PC-3 (cell line): ENCODE results near the gene RAB14. TPM values are rescaled to one million over a fixed set of nuclear protein-coding genes. Genes with fewer than 3 reads are reported as not detected.

Experiments used
- ATAC-seq: fragments of 200-7000 bp; cut with Tn5 transposase; 2 replicates; pipeline ENCODE4 v1.9.1; 2020; ENCODE audit warnings: mild to moderate bottlenecking, moderate library complexity
- BruUV-seq: library from RNA; stranded (reverse); fragments of 400-500 nt; replicated peaks from 2 replicates; lab custom pipeline; 2021; lab: Mats Ljungman, UMichigan
- CTCF ChIA-PET: fragments of 300-600 bp; sonication (Branson Sonifier 250); formaldehyde crosslinking; loops from one replicate; lab custom pipeline; 2022; ENCODE audit warnings: antibody characterized with exemption; lab: Charles Lee
- POLR2A ChIA-PET: fragments of 300-600 bp; sonication (Branson Sonifier 250); formaldehyde crosslinking; loops from one replicate; lab custom pipeline; 2022; ENCODE audit warnings: antibody characterized with exemption; ENCODE audit not compliant: unreplicated experiment; lab: Charles Lee
- DNase-seq: peaks from one replicate; pipeline ENCODE4 v3.0.0-alpha.2; 2015
- H2AFZ ChIP-seq: fragments of 300-600 bp; sonication (generic); 2 replicates; pipeline ENCODE4 v1.6.0; 2016; ENCODE audit warnings: antibody characterized with exemption, low read length
- H3F3A ChIP-seq: fragments of 300-600 bp; sonication (generic); one replicate; pipeline ENCODE4 v1.6.0; 2017; ENCODE audit warnings: antibody characterized with exemption, low read length, control low read depth, mild to moderate bottlenecking; ENCODE audit not compliant: unreplicated experiment
- H3K27ac ChIP-seq: fragments of 300-600 bp; sonication (generic); 2 replicates; pipeline ENCODE4 v1.5.1; 2016; ENCODE audit warnings: mild to moderate bottlenecking, low read length
- H3K27me3 ChIP-seq: fragments of 300-600 bp; sonication (generic); 2 replicates; pipeline ENCODE4 v1.6.1; 2016; ENCODE audit warnings: low read length, mixed read lengths
- H3K36me3 ChIP-seq: fragments of 300-600 bp; sonication (generic); 2 replicates; pipeline ENCODE4 v1.6.1; 2016; ENCODE audit warnings: low read depth, mixed run types, low read length, mixed read lengths
- H3K4me1 ChIP-seq: fragments of 300-600 bp; sonication (generic); 2 replicates; pipeline ENCODE4 v1.5.1; 2016; ENCODE audit warnings: low read length; ENCODE audit not compliant: insufficient read depth
- H3K4me2 ChIP-seq: fragments of 300-600 bp; sonication (generic); 2 replicates; pipeline ENCODE4 v1.6.0; 2016; ENCODE audit warnings: low read length
- H3K4me3 ChIP-seq: fragments of 300-600 bp; sonication (generic); 2 replicates; pipeline ENCODE4 v1.5.1; 2016; ENCODE audit warnings: mild to moderate bottlenecking, low read length, mixed read lengths
- H3K79me2 ChIP-seq: fragments of 300-600 bp; sonication (generic); 2 replicates; pipeline ENCODE4 v1.6.1; 2017; ENCODE audit warnings: low read length, mixed read lengths
- H3K9ac ChIP-seq: fragments of 300-600 bp; sonication (generic); 2 replicates; pipeline ENCODE4 v1.6.0; 2016; ENCODE audit warnings: mild to moderate bottlenecking, low read length
- H3K9me2 ChIP-seq: fragments of 300-600 bp; sonication (generic); replicated peaks from 2 replicates; pipeline ENCODE4 v1.6.1; 2016; ENCODE audit warnings: mixed run types, low read length, mixed read lengths
- H3K9me3 ChIP-seq: fragments of 300-600 bp; sonication (generic); 2 replicates; pipeline ENCODE4 v1.6.1; 2016; ENCODE audit warnings: low read length, mixed read lengths
- H4K20me1 ChIP-seq: fragments of 300-600 bp; sonication (generic); 2 replicates; pipeline ENCODE4 v1.6.1; 2016; ENCODE audit warnings: low read length, mixed read lengths
- EZH2 ChIP-seq: fragments of 300-600 bp; sonication (generic); IDR thresholded peaks from one replicate; pipeline ENCODE4 v1.6.1; 2017; ENCODE audit warnings: antibody characterized with exemption, mild to moderate bottlenecking, low read length; ENCODE audit not compliant: unreplicated experiment
- EZH2phosphoT487 ChIP-seq: fragments of 300-600 bp; sonication (generic); IDR thresholded peaks from 2 replicates; pipeline ENCODE4 v1.6.1; 2018; ENCODE audit warnings: mild to moderate bottlenecking, antibody characterized with exemption, low read length, borderline replicate concordance
- intact Hi-C: fragments of 100-400 bp; cut with micrococcal nuclease; formaldehyde crosslinking; loops from 2 replicates; pipeline ENCODE4 v1.9.0; 2023
- total RNA-seq: library from RNA; depleted of rRNA; stranded (reverse); fragments of >200 nt; gene quantifications from 2 replicates; pipeline ENCODE4 v1.2.3, GENCODE V29; 2014
- TF ChIP-seq, protein P1 (sequence below): fragments of 300-600 bp; sonication (generic); conservative IDR thresholded peaks from 2 replicates; pipeline ENCODE4 v1.5.1; 2017; ENCODE audit warnings: antibody characterized with exemption, low read depth, mild to moderate bottlenecking, low read length

RAB14 gene
- total RNA-seq, 1 experiment from 2014 or later, result 13.8 TPM

DNA sequence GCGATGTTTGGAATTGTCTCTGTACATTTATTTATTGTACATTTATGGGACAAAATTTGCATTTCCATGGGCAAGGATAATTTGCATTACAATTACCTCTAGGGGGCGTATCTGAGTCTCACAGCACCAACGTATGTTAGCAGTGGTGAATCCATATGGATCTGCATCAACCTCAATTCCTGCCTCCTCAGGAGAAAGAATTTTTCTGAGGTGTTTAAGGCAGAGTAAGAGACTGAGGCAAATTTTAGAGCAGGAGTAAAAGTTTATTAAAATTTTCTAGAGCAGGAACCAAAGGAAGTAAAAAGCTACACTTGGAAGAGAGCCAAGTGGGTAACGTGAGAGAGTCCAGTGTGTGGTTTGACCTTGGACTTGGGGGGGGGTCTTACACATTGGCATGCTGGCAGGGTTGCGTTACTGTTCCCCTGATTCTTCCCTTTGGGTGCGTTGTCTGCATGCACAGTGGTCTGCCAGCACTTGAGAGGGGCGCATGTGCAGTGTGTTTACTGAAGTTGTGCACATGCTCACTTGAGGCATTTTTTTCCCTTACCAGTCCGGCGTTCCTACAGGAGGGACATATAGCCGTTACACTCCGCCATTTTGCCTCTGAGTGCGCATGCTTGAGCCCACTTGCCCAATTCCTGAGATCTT, 21.0 kb upstream of the RAB14 start:
- no peak for ATAC-seq
- no peaks in the 10 kb centered on the region for H3F3A ChIP-seq
- ChIA-PET POLR2A (no interaction called here), CTCF (no interaction called here)
- H3K4me3 ChIP-seq, result no peak overlapping the region
- H3K79me2 ChIP-seq, result no peaks in the 10 kb centered on the region
- H3K27ac ChIP-seq, result no peak overlapping the region
- no peak overlapping the region for H2AFZ ChIP-seq
- no peak overlapping the region for H3K9ac ChIP-seq
- BruUV-seq, result no TSS peak
- H3K36me3 ChIP-seq, result no peaks in the 10 kb centered on the region
- intact Hi-C loops, result loop anchor here (5.0 kb wide), 1 partner anchor 45 kb away; the partner anchor contains the start of gene GSN
- no peak overlapping the region for H3K4me2 ChIP-seq
- TF ChIP-seq, protein P1, sequence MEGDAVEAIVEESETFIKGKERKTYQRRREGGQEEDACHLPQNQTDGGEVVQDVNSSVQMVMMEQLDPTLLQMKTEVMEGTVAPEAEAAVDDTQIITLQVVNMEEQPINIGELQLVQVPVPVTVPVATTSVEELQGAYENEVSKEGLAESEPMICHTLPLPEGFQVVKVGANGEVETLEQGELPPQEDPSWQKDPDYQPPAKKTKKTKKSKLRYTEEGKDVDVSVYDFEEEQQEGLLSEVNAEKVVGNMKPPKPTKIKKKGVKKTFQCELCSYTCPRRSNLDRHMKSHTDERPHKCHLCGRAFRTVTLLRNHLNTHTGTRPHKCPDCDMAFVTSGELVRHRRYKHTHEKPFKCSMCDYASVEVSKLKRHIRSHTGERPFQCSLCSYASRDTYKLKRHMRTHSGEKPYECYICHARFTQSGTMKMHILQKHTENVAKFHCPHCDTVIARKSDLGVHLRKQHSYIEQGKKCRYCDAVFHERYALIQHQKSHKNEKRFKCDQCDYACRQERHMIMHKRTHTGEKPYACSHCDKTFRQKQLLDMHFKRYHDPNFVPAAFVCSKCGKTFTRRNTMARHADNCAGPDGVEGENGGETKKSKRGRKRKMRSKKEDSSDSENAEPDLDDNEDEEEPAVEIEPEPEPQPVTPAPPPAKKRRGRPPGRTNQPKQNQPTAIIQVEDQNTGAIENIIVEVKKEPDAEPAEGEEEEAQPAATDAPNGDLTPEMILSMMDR, result peak; percentile 80
- no peak for TF ChIP-seq EZH2
- no peaks in the 10 kb centered on the region for H3K9me2 ChIP-seq
- no peaks in the 10 kb centered on the region for H3K27me3 ChIP-seq
- H3K4me1 ChIP-seq, result peaks cover 7% of the 10 kb centered on the region
- DNase-seq, result peak; percentile 61
- no peaks in the 10 kb centered on the region for H4K20me1 ChIP-seq
- no peaks in the 10 kb centered on the region for H3K9me3 ChIP-seq

DNA sequence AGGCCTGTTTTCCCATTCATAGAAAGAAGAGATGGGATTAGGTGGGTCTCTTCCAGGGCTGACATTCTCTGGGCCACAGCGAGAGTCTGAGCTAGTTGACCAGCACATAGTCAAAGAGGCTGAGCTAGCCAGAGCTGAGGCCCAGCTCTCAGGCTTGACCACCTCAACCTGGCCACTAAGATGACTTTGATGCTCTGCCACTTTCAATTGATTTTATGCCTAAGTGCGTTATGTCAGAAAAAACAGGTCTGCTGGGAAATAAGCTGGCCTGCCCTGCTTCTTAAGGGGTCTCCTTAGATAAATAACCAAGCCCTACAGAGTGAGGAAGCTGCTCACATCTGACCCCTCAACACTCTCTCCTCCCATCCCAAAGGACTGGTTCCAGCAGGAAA, 20.0 kb upstream of the RAB14 start:
- Histone ChIP-seq H3K4me3 (no peak overlapping the region), H3K36me3 (no peaks in the 10 kb centered on the region), H3K9me3 (no peaks in the 10 kb centered on the region), H3K9ac (no peak overlapping the region), H3K4me2 (no peak overlapping the region), H3K27ac (no peak overlapping the region), H3K4me1 (peaks cover 7% of the 10 kb centered on the region), H3K27me3 (no peaks in the 10 kb centered on the region), H3F3A (no peaks in the 10 kb centered on the region), H3K9me2 (no peaks in the 10 kb centered on the region), H3K79me2 (no peaks in the 10 kb centered on the region), H2AFZ (no peak overlapping the region), H4K20me1 (no peaks in the 10 kb centered on the region)
- intact Hi-C loops, result loop anchor here (5.0 kb wide), 1 partner anchor 46 kb away; the partner anchor contains the start of gene GSN
- ATAC-seq (no peak), DNase-seq (no peak)
- TF ChIP-seq EZH2phosphoT487, result no peak
- TF ChIP-seq, protein P1, result no peak
- TF ChIP-seq EZH2, result no peak
- ChIA-PET CTCF (no interaction called here), POLR2A (no interaction called here)
- BruUV-seq, result no TSS peak

DNA sequence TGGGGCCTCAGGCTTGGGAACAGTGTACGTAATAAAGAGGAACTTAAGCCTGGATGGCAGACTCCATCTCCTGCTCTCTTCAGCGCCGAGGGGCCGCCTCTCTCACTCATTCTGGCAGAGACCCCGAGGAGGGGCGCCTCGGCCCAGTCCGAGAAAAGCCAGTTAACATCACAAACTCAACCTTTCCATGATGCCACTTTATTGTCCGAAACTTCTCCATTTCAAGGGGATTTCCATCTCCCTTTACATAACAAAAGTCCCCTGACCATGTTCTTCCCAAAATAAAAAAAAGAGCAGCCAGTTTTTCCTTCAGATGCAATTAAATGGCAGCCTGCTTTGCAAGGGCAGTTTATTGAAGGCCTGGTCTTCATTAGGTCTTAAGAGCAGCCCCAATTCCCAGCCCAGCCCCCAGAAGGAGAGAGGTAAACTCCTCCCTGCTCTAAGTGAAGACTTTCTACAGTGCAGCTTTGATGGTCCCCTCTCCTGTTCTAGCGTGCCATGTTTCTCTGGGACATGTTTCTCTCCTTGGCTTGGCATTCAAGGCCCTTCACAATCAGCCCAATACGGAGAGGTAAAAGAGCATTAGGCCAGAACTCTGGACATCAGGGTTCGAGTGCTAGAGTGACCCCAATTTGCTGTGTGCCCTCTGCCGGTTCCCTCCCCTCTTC, 19.5 kb upstream of the RAB14 start:
- no peak overlapping the region for H3K4me2 ChIP-seq
- ChIA-PET POLR2A (no interaction called here), CTCF (no interaction called here)
- H2AFZ ChIP-seq, result no peak overlapping the region
- H3K9me3 ChIP-seq, result no peaks in the 10 kb centered on the region
- intact Hi-C loops, result loop anchor here (5.0 kb wide), 1 partner anchor 46 kb away; the partner anchor contains the start of gene GSN
- no peaks in the 10 kb centered on the region for H3K36me3 ChIP-seq
- no peaks in the 10 kb centered on the region for H3F3A ChIP-seq
- H3K27me3 ChIP-seq, result no peaks in the 10 kb centered on the region
- ATAC-seq (no peak), DNase-seq (no peak)
- H3K9me2 ChIP-seq, result no peaks in the 10 kb centered on the region
- BruUV-seq, result no TSS peak
- no peaks in the 10 kb centered on the region for H3K79me2 ChIP-seq
- TF ChIP-seq EZH2, result no peak
- no peak for TF ChIP-seq EZH2phosphoT487
- TF ChIP-seq, protein P1, result no peak
- H3K4me1 ChIP-seq, result peaks cover 3% of the 10 kb centered on the region; the same call in 1 of the 2 replicates
- no peak overlapping the region for H3K9ac ChIP-seq
- no peak overlapping the region for H3K27ac ChIP-seq
- H4K20me1 ChIP-seq, result no peaks in the 10 kb centered on the region
- H3K4me3 ChIP-seq, result no peak overlapping the region
